OCI-LY1 (cell line): ENCODE measurements around the gene IL20RA.

Experiments
- H2AFZ ChIP-seq: fragments of 200-600 bp; sonication (generic), shearing (Covaris generic); 2 replicates; pipeline ENCODE4 v1.6.0; 2014; ENCODE audit warnings: antibody characterized with exemption, mild to moderate bottlenecking, low read length
- H3F3A ChIP-seq: fragments of 200-600 bp; sonication (generic), shearing (Covaris generic); 2 replicates; pipeline ENCODE4 v1.6.0; 2014; ENCODE audit warnings: mild to moderate bottlenecking, antibody characterized with exemption, low read length, moderate library complexity; ENCODE audit not compliant: insufficient read depth
- H3K27ac ChIP-seq: fragments of 200-600 bp; sonication (generic); 2 replicates; pipeline ENCODE4 v1.5.1; 2014; ENCODE audit warnings: low read length, mixed run types, mild to moderate bottlenecking, low read depth; ENCODE audit not compliant: poor library complexity, severe bottlenecking
- H3K27me3 ChIP-seq: fragments of 200-600 bp; sonication (generic); 2 replicates; pipeline ENCODE4 v1.6.0; 2014; ENCODE audit warnings: antibody characterized with exemption, mild to moderate bottlenecking, low read length, moderate library complexity; ENCODE audit not compliant: insufficient read depth
- H3K36me3 ChIP-seq: fragments of 200-600 bp; sonication (generic); 2 replicates; pipeline ENCODE4 v1.6.1; 2014; ENCODE audit warnings: mild to moderate bottlenecking, antibody characterized with exemption, low read length, moderate library complexity, mixed read lengths; ENCODE audit not compliant: insufficient read depth
- H3K4me1 ChIP-seq: fragments of 200-600 bp; sonication (generic); 2 replicates; pipeline ENCODE4 v1.5.1; 2014; ENCODE audit warnings: mild to moderate bottlenecking, low read length, moderate library complexity; ENCODE audit not compliant: insufficient read depth, severe bottlenecking
- H3K4me2 ChIP-seq: fragments of 200-600 bp; sonication (generic), shearing (Covaris generic); 2 replicates; pipeline ENCODE4 v1.6.1; 2014; ENCODE audit warnings: low read length
- H3K4me3 ChIP-seq: fragments of 200-600 bp; sonication (generic); 2 replicates; pipeline ENCODE4 v1.5.1; 2014; ENCODE audit warnings: low read length, low read depth, mild to moderate bottlenecking, mixed read lengths; ENCODE audit not compliant: poor library complexity, severe bottlenecking
- H3K79me2 ChIP-seq: fragments of 200-600 bp; shearing (Covaris generic); 2 replicates; pipeline ENCODE4 v1.6.1; 2016; ENCODE audit warnings: mixed run types, low read length, mixed read lengths; ENCODE audit not compliant: insufficient read depth
- H3K9ac ChIP-seq: fragments of 200-600 bp; sonication (generic), shearing (Covaris generic); 2 replicates; pipeline ENCODE4 v1.6.1; 2014; ENCODE audit warnings: mild to moderate bottlenecking, low read length, mixed read lengths
- H3K9me2 ChIP-seq: fragments of 200-600 bp; sonication (generic), shearing (Covaris generic); 2 replicates; pipeline ENCODE4 v1.6.1; 2014; ENCODE audit warnings: low read depth, mild to moderate bottlenecking, low read length, mixed read lengths
- H3K9me3 ChIP-seq: fragments of 200-600 bp; shearing (Covaris generic); 2 replicates; pipeline ENCODE4 v1.6.1; 2014; ENCODE audit warnings: low read length, mixed read lengths
- H4K20me1 ChIP-seq: fragments of 200-600 bp; sonication (generic), shearing (Covaris generic); 2 replicates; pipeline ENCODE4 v1.6.0; 2016; ENCODE audit warnings: mild to moderate bottlenecking, low read length; ENCODE audit not compliant: insufficient read depth
- CTCF ChIP-seq: fragments of 200-600 bp; sonication (generic), shearing (Covaris generic); IDR thresholded peaks from 2 replicates; pipeline ENCODE4 v1.5.1; 2017; ENCODE audit warnings: mild to moderate bottlenecking, antibody characterized with exemption, low read length, moderate library complexity, mixed read lengths
- EZH2 ChIP-seq: fragments of 200-600 bp; sonication (generic), shearing (Covaris generic); IDR thresholded peaks from 2 replicates; pipeline ENCODE4 v1.8.0; 2017; ENCODE audit warnings: borderline replicate concordance, mixed run types, mild to moderate bottlenecking, antibody characterized with exemption, low read length, moderate library complexity, mixed read lengths

Gene IL20RA

GRCh38 chr6:137067399-137067798 is 22.6 kb upstream of the IL20RA start:
- no peaks in the 10 kb centered on the region for H3F3A ChIP-seq
- H3K9me3 ChIP-seq, result no peaks in the 10 kb centered on the region
- TF ChIP-seq EZH2, result no peak
- TF ChIP-seq CTCF, result no peak
- no peak overlapping the region for H3K9ac ChIP-seq
- H3K4me3 ChIP-seq, result no peak overlapping the region
- H3K4me1 ChIP-seq, result no peaks in the 10 kb centered on the region
- H3K9me2 ChIP-seq, result no peaks in the 10 kb centered on the region
- H2AFZ ChIP-seq, result no peak overlapping the region
- no peak overlapping the region for H3K27ac ChIP-seq
- H3K4me2 ChIP-seq, result no peak overlapping the region
- no peaks in the 10 kb centered on the region for H4K20me1 ChIP-seq
- H3K27me3 ChIP-seq, result no peaks in the 10 kb centered on the region
- H3K79me2 ChIP-seq, result no peaks in the 10 kb centered on the region
- H3K36me3 ChIP-seq, result no peaks in the 10 kb centered on the region

GRCh38 chr6:137058037-137058436 is 13.3 kb upstream of the IL20RA start:
- Histone ChIP-seq H4K20me1 (no peaks in the 10 kb centered on the region), H3K4me1 (no peaks in the 10 kb centered on the region), H3F3A (no peaks in the 10 kb centered on the region), H3K4me2 (no peak overlapping the region), H2AFZ (no peak overlapping the region), H3K27me3 (no peaks in the 10 kb centered on the region), H3K79me2 (no peaks in the 10 kb centered on the region), H3K36me3 (no peaks in the 10 kb centered on the region), H3K4me3 (no peak overlapping the region), H3K9ac (no peak overlapping the region), H3K9me2 (no peaks in the 10 kb centered on the region), H3K9me3 (no peaks in the 10 kb centered on the region), H3K27ac (no peak overlapping the region)
- no peak for TF ChIP-seq CTCF
- no peak for TF ChIP-seq EZH2

GRCh38 chr6:137056121-137056880 is 11.5 kb upstream of the IL20RA start:
- Histone ChIP-seq H3F3A (no peaks in the 10 kb centered on the region), H3K9me2 (no peaks in the 10 kb centered on the region), H3K4me2 (no peak overlapping the region), H3K9ac (no peak overlapping the region), H3K9me3 (no peaks in the 10 kb centered on the region), H3K79me2 (no peaks in the 10 kb centered on the region), H3K27ac (no peak overlapping the region), H3K4me3 (no peak overlapping the region), H4K20me1 (no peaks in the 10 kb centered on the region), H3K36me3 (no peaks in the 10 kb centered on the region), H3K27me3 (no peaks in the 10 kb centered on the region), H3K4me1 (no peaks in the 10 kb centered on the region), H2AFZ (no peak overlapping the region)
- no peak for TF ChIP-seq CTCF
- no peak for TF ChIP-seq EZH2
